ENCODE measurements around the gene PANK2. TPM values are rescaled to one million over a fixed set of nuclear protein-coding genes. Genes with fewer than 3 reads are reported as not detected.
"Not testable (repeated sequence)": the region's sequence is repeated elsewhere in the genome, so short reads cannot be mapped to it uniquely, and the experiment has no call there.

The PANK2 gene
- polyA plus RNA-seq (2011; rRNA removed) (24.9 and 32.2 TPM in 2 replicates), polyA minus RNA-seq (2011; rRNA and poly(A)+ RNA removed) (27.8 and 35.2 TPM in 2 replicates)

DNA sequence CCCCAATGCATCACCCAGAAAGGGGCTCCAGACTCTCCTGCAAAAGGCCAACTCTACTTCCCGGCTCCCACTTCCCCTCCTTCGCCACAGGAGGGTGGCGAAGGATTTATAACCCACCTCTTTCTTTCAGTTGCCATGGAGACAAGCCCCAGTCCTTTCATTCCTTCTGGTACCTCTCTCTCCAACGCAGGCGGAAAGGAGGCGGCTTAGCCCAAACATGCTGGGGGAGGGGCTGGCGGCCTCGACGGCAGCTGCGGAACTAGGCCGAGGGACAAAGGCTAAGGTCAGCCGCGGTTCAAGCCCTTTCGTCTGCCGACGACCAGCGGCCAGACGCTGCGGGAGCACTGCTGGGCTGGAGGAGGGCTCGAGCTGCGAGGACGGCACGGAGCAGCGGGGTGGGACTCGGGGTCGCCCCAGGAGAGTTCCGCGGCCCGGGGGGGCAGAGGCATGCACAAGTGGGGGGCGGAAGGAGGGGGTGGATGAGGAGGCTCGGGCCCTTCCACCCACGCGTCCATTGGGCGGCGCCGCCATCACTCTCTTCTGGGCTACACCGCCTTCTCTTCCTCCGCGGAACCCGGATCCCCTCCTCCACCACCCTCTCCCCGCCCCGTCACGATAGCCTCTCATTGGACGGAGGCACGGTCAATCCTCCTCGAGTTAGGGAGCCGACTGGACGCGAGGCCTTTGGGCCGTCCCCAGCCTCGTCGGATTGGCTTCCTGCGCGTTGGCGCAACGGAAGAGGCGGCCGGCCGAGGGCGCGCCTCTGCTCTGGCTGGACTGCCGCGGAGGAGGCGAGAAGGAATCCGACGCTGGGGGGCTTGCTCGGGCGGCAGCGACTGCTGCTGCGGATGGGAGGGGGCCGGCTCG is at the start of gene PANK2:
Gene PANK2, plus strand, starts transcription at position 766 of the 867 bp plus-strand sequence.
- CTCF ChIA-PET: no interaction called here
- no peaks in the 10 kb centered on the region; the same call in 1 of the 2 replicates for H3K9me3 ChIP-seq (ENCODE audit: control insufficient read depth, insufficient read depth, low read length)
- H3K27ac ChIP-seq (ENCODE audit: low read depth, low read length): peak within 1 kb of the TSS; percentile 86
- DNase-seq (ENCODE audit: low read depth, low spot score): peak; percentile 98
- POLR2A ChIA-PET: no interaction called here
- no peaks in the 10 kb centered on the region for H3K27me3 ChIP-seq (ENCODE audit: control insufficient read depth, insufficient read depth, low read length)
- TF ChIP-seq, protein P1, sequence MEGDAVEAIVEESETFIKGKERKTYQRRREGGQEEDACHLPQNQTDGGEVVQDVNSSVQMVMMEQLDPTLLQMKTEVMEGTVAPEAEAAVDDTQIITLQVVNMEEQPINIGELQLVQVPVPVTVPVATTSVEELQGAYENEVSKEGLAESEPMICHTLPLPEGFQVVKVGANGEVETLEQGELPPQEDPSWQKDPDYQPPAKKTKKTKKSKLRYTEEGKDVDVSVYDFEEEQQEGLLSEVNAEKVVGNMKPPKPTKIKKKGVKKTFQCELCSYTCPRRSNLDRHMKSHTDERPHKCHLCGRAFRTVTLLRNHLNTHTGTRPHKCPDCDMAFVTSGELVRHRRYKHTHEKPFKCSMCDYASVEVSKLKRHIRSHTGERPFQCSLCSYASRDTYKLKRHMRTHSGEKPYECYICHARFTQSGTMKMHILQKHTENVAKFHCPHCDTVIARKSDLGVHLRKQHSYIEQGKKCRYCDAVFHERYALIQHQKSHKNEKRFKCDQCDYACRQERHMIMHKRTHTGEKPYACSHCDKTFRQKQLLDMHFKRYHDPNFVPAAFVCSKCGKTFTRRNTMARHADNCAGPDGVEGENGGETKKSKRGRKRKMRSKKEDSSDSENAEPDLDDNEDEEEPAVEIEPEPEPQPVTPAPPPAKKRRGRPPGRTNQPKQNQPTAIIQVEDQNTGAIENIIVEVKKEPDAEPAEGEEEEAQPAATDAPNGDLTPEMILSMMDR (IDR thresholded peaks at IDR 0.05; ENCODE audit: low read depth, low read length): peak; percentile 58
- peak within 1 kb of the TSS; percentile 92 for H3K4me3 ChIP-seq (ENCODE audit: low read depth, low read length)

DNA sequence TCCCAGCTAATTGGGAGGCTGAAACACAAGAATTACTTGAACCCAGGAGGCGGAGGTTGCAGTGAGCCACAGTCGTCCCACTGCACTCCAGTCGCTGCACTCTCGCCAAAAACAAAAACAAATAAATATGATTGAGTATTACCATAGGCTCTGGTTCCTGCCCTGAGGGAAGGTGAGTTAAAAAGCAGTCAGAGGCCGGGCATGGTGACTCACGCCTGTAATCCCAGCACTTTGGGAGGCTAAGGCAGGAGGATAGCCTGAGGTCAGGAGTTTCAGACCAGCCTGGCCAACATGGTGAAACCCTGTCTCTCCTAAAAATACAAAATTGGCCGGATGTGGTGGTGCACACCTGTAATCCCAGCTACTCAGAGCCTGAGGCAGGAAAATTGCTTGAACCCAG is 49.0 kb upstream of the PANK2 start:
- CTCF ChIA-PET: interaction anchor here (1.1 kb wide), 1 partner anchor 21 kb away, joined by 3 read pairs; no protein-coding TSS in a partner anchor
- H3K27me3 ChIP-seq (ENCODE audit: control insufficient read depth, insufficient read depth, low read length); H3K4me3 ChIP-seq (ENCODE audit: low read depth, low read length); DNase-seq (ENCODE audit: low read depth, low spot score); H3K27ac ChIP-seq (ENCODE audit: low read depth, low read length); H3K9me3 ChIP-seq (ENCODE audit: control insufficient read depth, insufficient read depth, low read length); POLR2A ChIA-PET: not testable (repeated sequence)

DNA sequence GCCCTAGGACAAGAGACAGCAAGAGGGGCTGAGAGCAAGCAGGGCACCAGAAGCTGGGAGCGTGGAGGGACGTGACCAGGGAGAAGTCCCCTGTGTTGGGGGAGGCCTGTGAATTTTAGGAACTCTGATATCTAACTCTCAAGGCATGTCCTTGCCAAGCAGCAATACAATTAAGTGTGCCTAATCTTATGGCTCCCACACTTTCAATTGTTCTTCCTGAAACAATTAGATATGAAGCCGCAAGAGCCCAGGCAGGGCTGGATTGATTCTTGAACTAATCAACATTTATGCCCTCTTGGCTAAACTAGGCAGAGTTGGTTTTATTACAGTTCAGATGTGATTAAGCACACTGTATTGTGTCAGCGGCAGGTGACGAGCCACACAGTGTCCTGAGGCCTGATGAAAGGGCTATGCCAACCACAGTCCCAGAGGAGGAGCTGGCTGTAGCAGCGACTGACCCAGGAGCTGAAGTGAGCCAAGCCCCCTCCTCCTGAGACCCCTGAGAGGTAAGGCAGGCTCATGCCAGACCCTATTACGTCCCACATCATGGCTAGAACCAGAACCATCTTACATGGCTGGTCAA is 46.7 kb upstream of the PANK2 start:
- ChIA-PET POLR2A (no interaction called here), CTCF (interaction anchor here (0.6 to 1.1 kb wide), 3 partner anchors 12 to 87 kb away, joined by 3 to 4 read pairs (median 3); no protein-coding TSS in a partner anchor)
- Histone ChIP-seq H3K27me3 (ENCODE audit: control insufficient read depth, insufficient read depth, low read length) (no peaks in the 10 kb centered on the region), H3K9me3 (ENCODE audit: control insufficient read depth, insufficient read depth, low read length) (no peaks in the 10 kb centered on the region; the same call in 1 of the 2 replicates), H3K4me3 (ENCODE audit: low read depth, low read length) (no peak overlapping the region), H3K27ac (ENCODE audit: low read depth, low read length) (no peak overlapping the region)
- TF ChIP-seq, protein P1 (IDR thresholded peaks at IDR 0.05; ENCODE audit: low read depth, low read length): no peak
- DNase-seq (ENCODE audit: low read depth, low spot score): no peak

DNA sequence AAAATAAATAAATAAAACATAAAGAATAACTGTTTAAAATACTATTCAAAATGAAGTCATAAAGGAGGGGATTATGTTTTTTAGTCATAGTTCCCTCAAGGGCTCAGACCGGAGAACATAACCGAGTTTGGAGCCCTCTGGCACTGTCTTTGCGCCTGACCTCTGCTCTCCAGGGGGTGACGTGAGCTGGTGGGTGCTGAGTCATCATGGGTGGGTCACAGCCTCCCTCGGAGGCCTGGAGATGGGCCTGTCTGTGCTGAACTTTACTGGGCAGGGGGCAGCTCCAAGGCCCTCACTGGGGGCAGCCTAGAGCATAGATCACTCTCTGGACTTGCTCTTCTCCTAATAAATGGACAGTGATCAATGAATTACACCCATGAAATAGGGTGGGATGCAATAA is 45.7 kb upstream of the PANK2 start:
- peak overlapping the region; percentile 39 for H3K27ac ChIP-seq (ENCODE audit: low read depth, low read length)
- ChIA-PET CTCF (interaction anchor here (0.9 to 1.1 kb wide), 2 partner anchors 25 to 88 kb away, joined by 3 to 4 read pairs; no protein-coding TSS in a partner anchor), POLR2A (no interaction called here)
- no peaks in the 10 kb centered on the region for H3K27me3 ChIP-seq (ENCODE audit: control insufficient read depth, insufficient read depth, low read length)
- no peak overlapping the region for H3K4me3 ChIP-seq (ENCODE audit: low read depth, low read length)
- TF ChIP-seq, protein P1 (IDR thresholded peaks at IDR 0.05; ENCODE audit: low read depth, low read length): no peak
- peak; percentile 27 for DNase-seq (ENCODE audit: low read depth, low spot score)
- H3K9me3 ChIP-seq (ENCODE audit: control insufficient read depth, insufficient read depth, low read length): no peaks in the 10 kb centered on the region; the same call in 1 of the 2 replicates

DNA sequence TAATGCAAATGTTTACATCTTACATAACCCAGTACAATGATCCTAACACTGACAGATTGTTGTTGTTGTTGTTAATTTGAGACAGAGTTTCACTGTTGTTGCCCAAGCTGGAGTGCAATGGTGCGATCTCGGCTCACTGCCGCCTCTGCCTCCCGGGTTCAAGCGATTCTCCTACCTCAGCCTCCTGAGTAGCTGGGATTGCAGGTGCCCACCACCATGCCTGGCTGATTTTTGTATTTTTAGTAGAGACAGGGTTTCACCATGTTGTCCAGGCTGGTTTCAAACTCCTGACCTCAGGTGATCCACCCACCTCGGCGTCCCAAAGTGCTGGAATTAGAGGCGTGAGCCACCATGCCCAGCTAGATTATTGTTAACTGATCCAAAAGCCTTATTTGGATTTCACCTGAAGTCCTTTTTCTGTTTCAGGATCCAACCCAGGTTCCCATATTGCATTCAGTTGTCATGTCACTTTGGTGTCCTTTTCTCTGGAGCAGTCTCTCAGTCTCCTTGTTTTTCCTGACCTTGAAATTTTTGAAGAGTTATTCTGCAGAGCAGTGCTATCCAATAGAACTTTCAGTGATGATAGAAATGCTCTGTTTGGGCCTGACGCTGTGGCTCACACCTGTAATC is 45.1 kb upstream of the PANK2 start:
- H3K27me3 ChIP-seq (ENCODE audit: control insufficient read depth, insufficient read depth, low read length); H3K9me3 ChIP-seq (ENCODE audit: control insufficient read depth, insufficient read depth, low read length); H3K27ac ChIP-seq (ENCODE audit: low read depth, low read length); H3K4me3 ChIP-seq (ENCODE audit: low read depth, low read length); CTCF ChIA-PET; DNase-seq (ENCODE audit: low read depth, low spot score): not testable (repeated sequence)
- POLR2A ChIA-PET: interaction anchor here (1.0 kb wide), 1 partner anchor 23 kb away, joined by 6 read pairs; no protein-coding TSS in a partner anchor

Measured in AG04450 (cell line).